NCI-H446 treated with DMSO at 0.1 percent for 48 hours (cell line): Measurements from ENCODE around the gene ZFAND3.

ENCODE experiments used
- DNase-seq: peaks from one replicate; lab custom pipeline; 2025; lab: John Stamatoyannopoulos, UW

ZFAND3 gene

DNA sequence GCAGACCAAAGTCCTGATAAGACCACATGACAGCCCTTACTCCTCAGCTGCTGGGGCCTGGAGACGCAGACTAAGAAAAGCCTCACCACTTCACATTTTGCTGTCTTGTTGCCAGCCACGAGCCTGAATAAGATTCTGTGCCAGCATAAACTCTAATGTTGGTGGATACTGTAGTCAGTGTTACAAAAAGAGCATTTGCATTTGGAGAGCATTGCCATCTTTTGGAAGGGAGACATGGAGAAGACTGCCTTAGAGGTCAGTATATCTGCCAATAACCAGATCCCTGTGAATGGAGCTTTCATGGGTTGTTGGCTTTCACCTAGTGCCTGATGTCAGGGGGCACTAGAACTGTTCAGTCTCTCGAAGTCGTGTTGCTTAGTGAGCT, 315.2 kb downstream of the ZFAND3 start:
- DNase-seq = no peak

DNA sequence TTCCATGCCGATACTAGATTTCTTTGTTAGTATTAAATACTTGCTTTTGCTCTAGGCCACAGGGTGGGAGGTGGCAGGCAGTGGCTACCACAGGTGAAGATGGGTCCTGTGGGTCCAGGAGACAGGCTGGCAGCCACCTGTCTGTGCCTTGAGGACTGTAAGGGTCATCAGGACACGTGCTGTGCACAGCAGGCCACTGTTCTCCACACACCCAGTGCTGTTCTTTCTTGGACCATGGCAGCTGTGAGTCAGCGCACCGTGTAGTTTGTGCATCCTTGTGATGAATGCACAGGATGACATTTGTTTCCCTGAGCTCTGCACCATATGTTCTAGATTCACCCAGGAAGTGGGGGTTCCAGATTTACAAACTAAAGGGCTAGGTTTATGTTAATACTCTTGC, 317.0 kb downstream of the ZFAND3 start:
- DNase-seq = no peak

DNA sequence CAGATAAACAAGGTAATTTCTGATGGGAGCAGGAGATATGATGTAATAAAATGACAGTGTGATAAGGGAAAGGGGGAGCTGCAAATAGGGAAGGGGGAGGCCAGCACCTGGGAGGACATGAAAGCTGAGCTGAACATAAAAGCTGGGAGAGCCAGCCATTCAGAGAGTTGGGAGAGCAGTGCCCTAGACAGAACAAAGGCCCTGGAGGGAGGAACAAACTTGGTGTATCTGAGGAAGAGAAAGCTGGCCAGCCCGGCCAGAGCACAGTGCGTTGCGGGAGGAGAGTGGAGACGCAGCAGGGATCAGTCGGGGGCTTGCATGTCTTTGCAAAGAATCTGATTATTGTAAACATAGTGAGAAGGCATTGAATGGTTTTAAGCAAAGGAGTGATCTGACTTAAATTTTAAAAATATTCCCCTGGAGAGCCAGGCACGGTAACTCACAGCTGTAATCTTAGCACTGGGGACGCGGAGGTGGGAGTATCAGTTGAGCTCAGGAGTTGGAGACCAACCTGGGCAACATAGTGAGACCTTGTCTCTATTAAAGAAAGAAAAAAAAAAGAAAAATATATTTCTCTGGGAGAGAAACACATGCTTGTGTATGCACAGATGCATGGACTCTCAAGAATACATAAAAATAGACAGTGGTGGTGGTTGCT, 318.2 kb downstream of the ZFAND3 start:
- DNase-seq = no peak

DNA sequence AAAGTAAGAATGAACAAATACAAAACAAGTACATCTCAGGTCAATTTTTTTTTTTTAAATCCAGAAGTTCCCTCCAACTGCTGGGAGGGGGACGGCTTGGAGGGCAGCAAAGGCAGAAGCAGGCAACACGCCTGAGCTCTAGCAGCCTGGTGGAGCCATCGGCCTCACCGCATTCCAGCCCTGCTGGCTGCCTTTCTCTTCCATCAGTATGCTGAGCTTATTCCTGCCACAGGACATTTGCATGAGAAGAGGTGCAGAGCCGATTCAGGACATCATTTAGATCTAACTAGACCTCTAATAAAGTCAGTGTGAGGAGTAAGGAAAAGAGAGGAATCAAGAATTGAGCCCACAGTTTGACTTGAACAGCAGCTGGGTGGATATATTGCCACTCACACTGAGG, 318.8 kb downstream of the ZFAND3 start:
- DNase-seq = no peak

DNA sequence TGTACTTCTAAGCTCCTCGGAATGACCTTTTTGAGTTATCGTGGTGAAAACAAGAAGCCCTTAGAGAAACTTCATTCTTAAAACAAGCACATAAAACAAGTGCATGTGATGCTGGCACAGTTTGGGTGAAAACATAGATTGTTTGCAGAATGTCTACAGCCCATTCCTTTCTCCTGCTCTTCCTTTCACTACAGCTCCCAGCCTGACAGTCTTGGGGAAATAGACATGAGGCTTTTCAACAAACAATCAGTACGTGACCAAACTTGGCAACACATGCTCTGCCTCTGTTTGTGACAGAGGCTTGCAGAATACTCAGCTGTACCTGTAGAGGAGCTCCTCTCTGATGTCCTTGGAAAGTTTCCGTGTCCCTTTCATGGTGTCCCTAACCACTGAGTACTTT, 321.6 kb downstream of the ZFAND3 start:
- no peak for DNase-seq

DNA sequence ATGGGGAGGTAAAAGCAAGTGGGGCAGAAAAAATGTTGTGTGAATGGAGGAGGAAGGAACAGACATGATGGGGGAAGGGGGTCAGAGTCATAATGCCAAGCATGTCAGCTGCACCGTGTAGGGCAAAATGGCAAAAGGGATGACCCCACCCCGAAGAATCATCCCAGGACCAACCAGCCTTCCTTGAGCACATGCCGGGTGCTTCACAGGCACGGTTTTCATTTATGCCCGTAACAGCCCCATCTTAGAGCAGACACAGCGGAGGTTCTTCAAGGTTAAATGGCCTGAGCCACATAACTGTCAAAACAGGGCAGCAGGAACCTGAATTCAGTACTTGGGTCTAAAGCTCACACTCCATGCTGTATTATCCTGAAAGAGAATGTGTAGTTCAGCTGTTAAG, 322.2 kb downstream of the ZFAND3 start:
- DNase-seq = no peak

DNA sequence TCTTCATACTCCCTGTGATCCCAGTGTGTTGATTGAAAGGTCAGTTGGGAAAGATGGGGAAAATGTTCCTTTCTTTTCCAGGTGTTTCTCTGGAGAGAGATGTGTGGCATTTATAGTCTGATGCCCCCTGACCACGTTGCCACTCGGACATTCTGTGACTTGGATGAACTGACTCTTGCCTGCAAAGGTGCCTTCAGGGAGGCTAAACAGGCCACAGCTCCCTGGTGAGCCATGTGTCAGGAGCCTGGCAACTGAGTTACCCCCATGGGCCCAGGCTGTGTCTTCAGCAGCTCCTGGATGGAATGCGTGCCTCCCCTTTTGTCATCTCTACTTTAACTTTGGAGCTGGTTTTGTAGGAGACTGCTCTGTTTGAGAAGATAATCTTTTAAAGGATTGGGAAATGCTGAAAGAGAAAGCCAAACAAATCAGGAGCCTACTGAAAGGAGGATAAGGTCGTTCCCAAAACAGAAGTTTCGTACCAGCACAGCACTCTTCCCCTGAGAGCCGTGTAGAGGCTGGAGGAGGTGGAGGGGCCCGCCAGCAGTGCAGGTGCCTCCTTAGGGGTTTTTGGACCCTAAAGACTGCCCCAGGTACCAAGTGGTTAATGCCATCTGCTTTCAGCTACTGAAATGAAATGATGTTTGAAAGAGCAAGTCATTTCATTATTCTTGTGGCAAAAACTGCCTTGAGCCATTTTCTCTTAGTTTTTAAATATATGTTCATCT, 322.8 kb downstream of the ZFAND3 start:
- no peak for DNase-seq

DNA sequence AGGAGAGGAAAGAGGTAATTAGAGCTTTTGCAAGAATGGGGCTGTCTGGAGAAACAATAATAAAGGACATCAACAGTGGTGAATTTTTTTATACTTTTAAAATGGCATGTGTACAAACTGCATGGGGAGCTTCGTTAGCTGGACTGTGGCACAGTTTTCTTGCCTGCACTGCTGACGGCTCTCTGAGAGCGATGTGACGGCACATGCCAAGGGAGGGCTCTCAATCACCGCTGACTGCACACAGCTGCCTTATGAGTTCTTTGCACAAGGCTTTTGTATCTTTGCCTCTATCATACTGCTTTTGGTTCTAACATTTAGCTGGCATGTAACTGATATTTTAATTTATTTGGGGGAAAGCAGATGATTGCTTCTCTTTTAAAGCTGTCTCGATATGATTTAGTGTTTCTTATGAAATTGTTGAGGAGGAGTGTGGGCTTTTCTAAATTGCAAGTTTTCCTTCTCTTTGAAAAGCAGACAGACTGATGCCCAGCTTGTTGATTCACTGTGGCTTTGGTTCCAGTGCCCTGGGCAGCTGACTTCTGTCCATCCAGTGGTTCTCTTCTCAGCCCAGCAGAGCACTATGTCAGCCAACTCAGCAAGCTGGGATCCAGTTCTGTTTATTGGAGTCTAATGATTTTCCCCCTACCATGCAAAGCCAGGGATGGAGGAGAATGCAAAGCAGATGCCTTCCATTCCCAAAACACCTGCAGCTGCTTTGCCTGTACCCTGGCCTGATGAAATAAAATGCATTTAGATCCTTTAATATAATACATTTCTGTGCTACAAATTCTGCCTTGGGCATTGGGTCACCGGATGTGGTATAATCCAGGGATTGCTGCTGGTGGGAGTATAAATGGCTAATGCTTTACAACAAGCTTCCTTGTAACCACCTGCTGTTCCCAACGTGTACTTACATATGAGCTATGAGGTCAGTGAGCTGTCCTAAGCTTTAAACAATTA, 323.9 kb downstream of the ZFAND3 start:
- DNase-seq = no peak

DNA sequence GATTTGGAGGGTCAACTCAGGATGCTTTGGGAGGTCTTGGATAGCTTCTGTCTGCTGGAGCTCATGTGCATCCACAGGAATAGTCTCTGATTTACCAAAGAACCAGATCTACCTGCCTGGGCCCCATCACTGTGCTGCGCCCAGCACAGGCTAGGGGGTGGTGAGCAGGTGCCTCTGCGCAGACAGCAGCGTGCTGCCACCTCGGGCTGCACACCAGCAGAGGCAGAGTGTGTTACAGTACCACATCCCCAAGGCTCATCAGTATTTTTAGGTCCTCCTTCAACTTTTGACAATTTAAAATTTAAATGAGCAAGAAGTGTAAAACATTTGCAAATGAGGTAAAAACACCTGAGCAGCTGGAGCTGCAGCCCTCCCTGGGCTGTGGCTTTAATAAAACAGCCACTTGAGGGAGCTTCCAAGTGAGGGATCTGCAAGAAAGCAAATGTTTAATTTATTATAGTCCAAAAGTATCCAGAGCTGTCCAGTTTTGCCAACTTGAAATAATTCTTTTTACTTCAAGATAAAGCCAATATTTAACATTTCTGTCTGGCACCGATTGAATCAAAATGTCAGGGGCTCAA, 324.9 kb downstream of the ZFAND3 start:
- DNase-seq = no peak

DNA sequence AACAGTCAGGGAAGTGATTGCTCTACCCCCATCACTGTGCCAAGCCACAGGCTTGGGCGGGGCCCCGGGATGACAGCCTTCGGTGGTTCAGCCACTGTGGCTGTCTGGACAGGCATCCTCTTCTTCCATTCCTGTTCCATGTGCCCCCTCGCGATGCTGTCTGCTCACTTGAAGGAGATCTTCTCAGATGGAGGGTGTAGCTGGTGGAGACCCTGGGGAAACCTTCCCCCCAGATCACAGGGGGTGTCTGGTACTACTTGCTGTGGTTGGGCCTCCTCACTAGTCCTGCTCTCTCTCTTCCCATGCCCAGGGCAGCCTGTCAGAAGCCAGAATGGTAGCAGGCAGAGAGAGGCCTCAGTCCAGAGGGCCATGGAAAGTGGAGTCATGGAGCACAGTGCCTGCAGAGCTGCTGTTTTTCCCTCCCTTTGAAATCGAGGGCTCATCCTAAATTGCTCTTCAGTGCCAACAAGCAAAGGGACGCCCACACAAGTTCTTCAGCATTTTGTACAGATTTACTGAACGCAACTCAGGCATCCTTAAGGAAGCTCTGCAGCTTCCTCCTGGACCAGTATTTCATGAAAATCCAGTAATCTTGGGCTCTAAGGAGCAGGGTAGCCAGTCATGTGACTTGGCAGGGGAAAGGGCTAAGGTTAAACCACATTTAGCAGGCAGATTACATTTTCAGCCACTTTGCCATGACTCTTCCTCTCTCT, 326.6 kb downstream of the ZFAND3 start:
- no peak for DNase-seq

DNA sequence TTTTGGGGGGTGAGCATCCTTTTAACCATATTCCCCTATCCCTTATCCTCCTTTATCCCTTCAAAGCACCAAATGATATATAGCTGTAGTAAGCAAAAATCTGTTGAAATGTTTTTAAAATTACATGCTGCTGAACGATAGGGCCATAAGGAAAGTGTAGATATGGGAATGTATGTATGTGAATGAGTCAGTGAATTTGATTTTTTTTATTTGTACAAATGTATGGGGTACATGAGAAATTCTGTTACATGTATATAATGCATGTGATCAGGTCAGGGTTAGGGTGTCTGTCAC, 327.2 kb downstream of the ZFAND3 start:
- no peak for DNase-seq

DNA sequence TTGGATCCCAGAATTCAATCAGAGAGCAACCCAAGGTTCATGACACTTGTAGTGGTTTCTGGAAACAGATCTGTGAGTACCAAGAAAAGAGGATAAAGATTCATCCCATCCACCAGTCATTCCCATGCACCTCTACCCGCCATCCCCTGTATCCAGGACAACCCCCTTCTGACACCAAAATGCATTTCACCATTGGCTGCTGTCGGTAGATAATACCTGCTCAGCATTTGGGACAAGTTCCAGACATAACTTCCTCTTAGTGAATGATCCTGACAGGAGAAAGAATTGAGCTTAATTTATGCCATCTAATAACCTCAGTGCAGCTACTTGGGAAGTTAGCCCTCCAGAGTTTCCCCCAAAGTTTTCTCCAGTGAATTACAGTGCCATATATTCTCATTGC, 329.1 kb downstream of the ZFAND3 start:
- no peak for DNase-seq

DNA sequence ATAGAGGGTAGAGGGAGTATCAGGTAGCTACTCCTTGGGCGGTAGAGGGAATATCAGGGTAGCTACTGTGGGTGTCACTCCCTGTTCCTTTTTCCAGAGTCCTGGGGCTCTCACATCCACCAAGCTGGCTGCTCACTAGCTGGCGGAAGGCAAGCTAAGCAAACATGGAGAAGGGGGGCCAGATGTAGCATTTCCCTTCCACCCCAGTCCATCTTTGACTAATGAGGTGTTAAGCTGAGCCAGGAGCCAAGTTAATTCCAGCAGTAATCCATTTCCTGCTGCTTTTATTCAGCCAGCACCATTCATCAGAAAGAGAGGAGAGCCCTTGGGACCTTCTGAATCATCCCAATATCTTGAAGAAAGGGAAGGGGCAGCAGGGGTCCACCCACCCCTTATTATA, 330.0 kb downstream of the ZFAND3 start:
- no peak for DNase-seq

DNA sequence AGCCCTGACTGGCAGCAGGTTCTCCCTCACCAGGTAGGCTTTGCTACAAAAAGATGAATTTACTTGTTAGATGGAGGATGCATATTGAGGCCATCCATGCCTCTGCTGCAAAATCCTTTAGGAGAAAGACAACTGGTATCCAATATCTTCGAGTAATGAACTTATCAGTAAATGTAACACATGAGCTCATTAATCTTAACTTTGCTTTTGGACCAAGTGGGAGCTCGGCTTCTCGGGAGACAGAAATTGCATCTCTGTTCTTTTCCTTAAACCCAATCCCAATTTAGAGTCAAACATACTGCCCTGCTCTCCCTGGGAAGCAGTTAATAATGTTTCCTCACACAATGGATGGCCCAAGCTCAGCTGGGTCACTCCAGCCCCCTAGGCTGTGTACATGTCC, 330.5 kb downstream of the ZFAND3 start:
- no peak for DNase-seq

DNA sequence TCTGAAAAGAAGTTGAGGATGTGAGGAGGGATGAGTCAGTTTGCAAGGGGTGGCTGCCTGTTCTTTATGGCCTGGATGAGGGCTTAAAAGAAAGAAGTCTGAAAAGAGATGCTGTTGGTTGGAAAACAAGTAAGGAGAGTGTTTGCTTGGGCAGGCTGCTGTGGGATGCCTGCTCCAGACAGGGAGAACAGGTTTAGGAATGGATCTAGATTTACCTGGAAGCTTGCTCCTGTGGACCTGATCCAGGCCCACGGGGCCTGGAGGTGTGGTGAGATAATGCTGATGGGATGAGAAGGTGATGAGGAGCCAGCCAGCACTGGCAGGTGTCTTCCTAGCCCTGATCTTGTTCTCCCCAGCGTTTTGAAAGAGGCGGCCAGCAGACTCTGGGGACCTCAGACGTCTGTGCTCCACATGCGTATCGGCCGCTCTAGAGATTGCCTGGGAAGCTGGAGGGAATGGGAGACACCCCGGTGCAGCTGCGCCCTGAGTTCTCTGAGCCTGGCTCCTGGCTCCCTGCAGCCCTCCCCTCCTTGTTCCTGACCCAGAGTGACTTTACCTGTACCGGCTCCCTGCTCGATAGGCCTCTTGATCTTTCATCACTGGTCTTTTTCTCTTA, 331.3 kb downstream of the ZFAND3 start:
- no peak for DNase-seq

DNA sequence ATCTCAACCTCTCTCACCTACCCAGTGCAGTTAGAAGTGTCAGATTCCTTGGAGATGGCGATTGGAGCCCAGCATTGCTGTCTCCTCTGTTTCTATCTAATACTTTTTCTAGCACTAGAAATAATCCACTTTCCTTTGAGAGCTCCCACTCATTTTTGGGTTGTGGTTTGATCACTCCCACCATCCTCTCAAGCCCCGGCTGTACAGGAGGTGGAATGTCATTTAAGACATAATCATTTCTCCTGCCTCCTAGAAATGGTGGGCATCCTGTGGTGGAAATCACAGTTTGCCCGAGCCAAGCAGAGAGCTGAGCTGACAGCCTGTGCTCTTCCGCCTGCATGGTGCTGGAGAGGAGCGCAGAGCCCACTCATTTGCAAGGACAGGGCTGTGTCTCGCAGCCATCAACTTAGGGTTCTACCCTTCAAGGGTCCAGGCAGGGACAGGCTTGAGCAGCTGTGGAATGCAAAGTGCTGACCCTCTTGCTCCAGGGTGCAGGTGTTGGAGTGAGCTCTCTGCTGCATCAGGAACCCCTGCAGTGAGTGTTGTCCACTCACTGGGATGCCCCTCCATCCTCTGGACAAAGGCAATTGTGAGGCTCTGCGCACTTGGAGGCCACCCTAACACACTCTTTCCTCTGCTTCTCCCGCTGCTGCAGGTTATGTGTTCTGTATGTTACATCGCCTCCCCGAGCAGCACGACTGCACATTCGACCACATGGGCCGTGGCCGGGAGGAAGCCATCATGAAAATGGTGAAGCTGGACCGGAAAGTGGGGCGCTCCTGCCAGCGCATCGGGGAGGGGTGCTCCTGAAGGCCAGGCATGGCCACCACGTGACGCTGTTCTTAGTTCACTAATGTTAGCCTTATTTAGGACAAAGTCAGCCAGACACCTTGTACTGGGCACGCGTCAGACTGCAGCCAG, 332.3 kb downstream of the ZFAND3 start:
- no peak for DNase-seq

DNA sequence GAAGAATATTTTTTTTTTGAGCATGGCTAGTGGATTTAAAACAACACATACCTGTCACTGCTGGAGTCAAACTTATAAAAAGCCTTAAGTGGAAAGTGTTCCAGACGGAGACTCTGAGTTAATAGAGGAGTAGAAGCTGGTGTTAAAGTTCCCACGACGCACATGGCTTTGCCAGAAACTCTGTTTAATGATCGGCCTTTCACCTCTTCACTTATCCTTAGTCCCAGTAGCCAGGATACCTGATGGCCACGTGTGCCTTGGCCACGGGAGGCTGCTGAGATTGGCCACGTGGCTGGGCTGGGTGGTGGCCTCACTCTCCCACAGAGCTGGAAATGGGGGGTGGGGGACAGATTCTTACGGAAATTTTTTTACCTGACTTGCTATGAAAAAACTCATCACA, 333.1 kb downstream of the ZFAND3 start:
- no peak for DNase-seq

DNA sequence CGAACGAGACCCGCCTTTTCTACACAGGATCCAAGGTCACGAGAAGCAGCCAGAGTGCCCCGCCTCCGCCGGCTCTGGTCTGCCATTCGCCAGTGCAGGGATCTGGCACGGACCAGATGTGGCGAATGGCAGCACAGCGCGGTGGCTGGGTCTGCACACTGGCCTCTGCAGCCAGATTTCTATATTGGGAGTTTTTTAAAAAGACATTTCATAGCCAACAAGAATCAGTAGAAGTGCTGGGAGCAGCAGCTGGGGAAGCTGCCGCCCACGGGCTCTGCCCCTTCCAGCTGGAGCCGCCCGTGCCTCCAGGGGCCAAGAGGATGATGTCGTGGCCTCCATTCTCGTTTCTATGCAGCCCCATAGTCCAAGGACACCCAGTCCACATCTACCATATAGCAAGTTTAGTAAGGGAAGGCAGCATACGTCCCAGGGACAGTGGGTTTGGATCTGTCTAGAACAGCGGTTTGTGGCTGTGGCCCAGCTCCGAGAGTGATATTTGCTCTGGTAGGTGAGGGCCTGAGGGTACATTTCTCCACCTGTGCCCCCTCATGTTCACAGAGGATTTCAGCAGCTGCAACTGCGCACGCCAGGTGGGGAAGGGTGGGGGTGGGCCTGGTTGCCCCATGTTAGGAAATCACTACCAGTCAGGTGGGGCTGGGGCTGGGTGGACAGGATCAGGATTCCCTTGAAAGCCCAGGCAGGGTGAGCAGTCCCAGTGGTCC, 333.7 kb downstream of the ZFAND3 start:
- DNase-seq = no peak

DNA sequence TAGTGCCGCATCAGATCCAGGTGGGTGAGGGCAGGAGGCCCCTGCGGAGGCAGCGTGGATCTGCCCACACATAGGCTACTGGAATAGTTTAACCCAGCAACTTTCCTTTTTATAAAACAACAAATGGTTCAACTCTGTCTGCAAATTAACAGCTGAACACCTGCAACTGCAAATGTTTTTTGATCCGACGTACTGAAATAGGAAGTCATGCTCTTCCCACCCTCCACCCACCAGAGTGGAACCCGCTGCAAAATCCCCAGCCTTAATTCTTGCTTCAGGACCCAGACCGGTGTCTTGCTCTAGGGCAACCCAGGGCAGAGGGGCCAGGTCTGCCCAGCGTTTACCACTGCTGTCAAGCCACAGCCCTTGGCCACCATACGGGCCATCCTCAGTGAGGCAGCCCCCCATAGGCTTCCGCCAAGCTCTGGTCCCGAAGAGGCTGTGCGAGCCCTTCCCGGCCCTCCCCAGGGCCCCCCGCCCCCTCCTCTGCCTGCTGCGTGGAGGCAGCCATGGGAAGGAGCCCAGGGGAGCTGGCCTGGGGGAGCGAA, 334.3 kb downstream of the ZFAND3 start:
- no peak for DNase-seq

DNA sequence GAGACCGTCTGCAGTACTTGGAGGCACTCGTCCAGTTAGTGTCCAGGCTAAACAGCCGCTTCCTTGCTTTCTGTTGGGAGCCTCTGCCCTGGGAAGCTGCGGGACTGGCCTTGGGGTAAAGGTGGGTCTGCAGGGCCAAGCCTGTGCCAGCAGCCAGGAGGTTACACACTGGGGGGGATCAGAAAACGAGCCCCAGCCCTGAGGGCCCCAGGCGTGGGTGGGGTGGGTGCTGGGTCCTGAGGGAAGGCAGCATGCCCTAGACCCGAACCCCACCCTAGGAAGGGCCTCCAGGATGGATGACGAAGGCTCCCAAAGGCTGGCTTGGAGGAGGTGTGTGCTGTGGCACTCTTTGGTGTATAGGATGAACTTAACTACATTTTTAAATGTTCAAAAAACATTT, 335.2 kb downstream of the ZFAND3 start:
- no peak for DNase-seq
